HG03378 (cell line): ENCODE data around the gene NKAIN2.
A peak's percentile ranks its signal among the peaks of the same experiment; 100 is the strongest.

Experiments used
- ATAC-seq: cut with Tn5 transposase; IDR thresholded peaks from one replicate; pipeline ENCODE4 v1.9.1; 2021; ENCODE audit warnings: mild to moderate bottlenecking, moderate library complexity; ENCODE audit not compliant: unreplicated experiment

Gene NKAIN2

GRCh38 chr6:124868481-124868880 is 1064.8 kb downstream of the NKAIN2 start:
- ATAC-seq, result no peak

- no peak for ATAC-seq
Observed at GRCh38 chr6:124869416-124869815, 1065.8 kb downstream of the NKAIN2 start.

GRCh38 chr6:124870611-124871459 is 1067.2 kb downstream of the NKAIN2 start:
- ATAC-seq, result no peak

- ATAC-seq, result peak; percentile 75
Observed at GRCh38 chr6:124872361-124873065, 1068.8 kb downstream of the NKAIN2 start.

- peak; percentile 21 for ATAC-seq
Observed at GRCh38 chr6:124873066-124873410, 1069.4 kb downstream of the NKAIN2 start.
